Naive B cell (primary cell): ENCODE measurements around the gene YPEL2. TPM values are rescaled to one million over a fixed set of nuclear protein-coding genes. Genes with fewer than 3 reads are reported as not detected.
"Not testable (repeated sequence)": the region's sequence is repeated elsewhere in the genome, so short reads cannot be mapped to it uniquely, and the experiment has no call there.

ENCODE experiments used
- ATAC-seq, 2 donors: fragments of 150-1000 bp; cut with Tn5 transposase; 2 replicates each; pipeline ENCODE4 v1.10.0; 2021; ENCODE audit warnings: low read depth in 2 of 2, mild to moderate bottlenecking in 2 of 2, moderate library complexity in 2 of 2
- DNase-seq: peaks from one replicate; pipeline ENCODE4 v3.0.0; 2022
- H3K27ac Mint-ChIP-seq, 6 donors: one replicate each; pipeline ENCODE4 v1.8.0; 2020 to 2022; ENCODE audit warnings: mild to moderate bottlenecking in 6 of 6, mixed read lengths in 6 of 6, moderate library complexity in 5 of 6, inconsistent platforms in 2 of 6
- H3K27me3 Mint-ChIP-seq, 3 donors: one replicate each; pipeline ENCODE4 v1.8.0; 2021 to 2022; ENCODE audit warnings: mixed read lengths in 3 of 3, mild to moderate bottlenecking in 1 of 3
- H3K36me3 Mint-ChIP-seq, 2 donors: one replicate each; pipeline ENCODE4 v1.8.0; 2020 to 2022; ENCODE audit warnings: mixed read lengths in 2 of 2, inconsistent platforms in 1 of 2, mild to moderate bottlenecking in 1 of 2
- H3K4me1 Mint-ChIP-seq, 3 donors: one replicate each; pipeline ENCODE4 v1.8.0; 2020 to 2022; ENCODE audit warnings: mixed read lengths in 3 of 3, inconsistent platforms in 1 of 3, mild to moderate bottlenecking in 1 of 3, moderate library complexity in 1 of 3
- H3K4me3 Mint-ChIP-seq, 8 donors: one replicate each; pipeline ENCODE4 v1.8.0; 2020 to 2022; ENCODE audit warnings: mild to moderate bottlenecking in 8 of 8, mixed read lengths in 8 of 8, moderate library complexity in 8 of 8, inconsistent platforms in 2 of 8
- H3K9me3 Mint-ChIP-seq, 7 donors: one replicate each; pipeline ENCODE4 v1.8.0; 2020 to 2022; ENCODE audit warnings: mixed read lengths in 7 of 7, mild to moderate bottlenecking in 5 of 7, inconsistent platforms in 2 of 7, moderate library complexity in 1 of 7
- polyA plus RNA-seq, 6 donors: library from polyadenylated mRNA; unstranded; fragments of 300-500 nt; fragmentation: Illumina TruSeq; gene quantifications; one replicate each; pipeline ENCODE4 v1.2.3, GENCODE V29; 2021; ENCODE audit warnings: low read depth in 6 of 6

The YPEL2 gene
- polyA plus RNA-seq, 6 donors from 2014 or later: 18.8 to 42.5 (median 32.3) TPM

DNA sequence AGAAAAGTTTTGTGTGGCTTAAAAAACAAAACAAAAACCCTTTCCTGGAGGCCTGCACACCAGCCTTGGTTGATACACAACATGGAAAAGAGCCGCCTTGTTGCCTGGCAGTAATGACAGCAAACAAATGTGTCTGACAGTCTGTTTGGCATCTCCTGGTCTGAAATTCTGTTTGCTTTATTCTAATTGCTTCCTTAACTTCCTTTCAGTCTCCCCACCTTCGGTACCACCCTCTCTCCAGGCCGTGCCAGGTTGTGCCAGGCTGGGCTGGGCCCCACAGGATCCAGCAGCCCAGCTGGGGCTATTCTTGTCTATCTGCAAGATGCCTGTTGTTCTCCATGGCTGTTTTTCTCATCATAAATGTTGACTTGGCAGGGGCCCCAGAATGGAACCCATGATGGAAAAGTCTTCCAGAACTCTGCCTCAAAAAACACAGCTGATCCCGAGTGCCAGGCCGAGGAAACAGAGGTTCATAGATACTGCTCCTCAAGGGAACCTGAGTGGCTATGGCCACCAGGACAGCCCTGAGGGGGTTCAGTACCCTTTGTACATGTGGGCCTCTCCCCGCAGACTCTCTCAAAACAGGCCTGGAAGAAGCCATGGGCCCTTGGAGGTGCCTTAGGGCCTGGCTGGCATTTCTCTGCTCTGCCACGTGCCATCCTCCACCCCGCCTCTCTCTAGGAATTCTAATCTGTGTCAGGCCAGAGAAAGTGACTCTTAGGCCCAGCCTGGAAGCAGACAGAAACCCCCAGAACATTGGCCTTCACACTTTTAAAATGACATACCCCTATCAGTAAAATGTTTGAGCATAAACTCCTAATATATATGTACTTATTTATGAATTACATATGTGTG lies 50.5 kb downstream of the YPEL2 start:
- peak overlapping the region in 1 of 6 donors; percentile 67 for H3K27ac Mint-ChIP-seq

DNA sequence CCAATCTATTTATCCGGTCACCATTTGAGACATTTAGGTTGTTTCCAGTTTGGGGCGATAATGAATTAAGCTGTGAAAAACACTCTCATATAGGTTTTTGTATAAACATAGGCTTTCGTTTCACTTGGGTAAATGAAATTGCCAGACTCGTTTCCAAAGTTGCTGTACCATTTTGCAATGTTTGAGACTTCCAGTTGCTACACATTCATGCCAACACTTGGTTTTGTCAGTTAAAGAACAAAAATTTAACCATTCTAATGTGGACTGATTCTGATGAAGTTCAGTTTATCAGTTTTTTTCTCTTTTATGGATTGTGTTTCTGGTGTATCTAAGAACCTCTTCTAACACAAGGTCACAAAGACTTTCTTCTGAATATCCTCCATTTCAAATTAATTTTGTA lies 52.4 kb downstream of the YPEL2 start:
- no peak for ATAC-seq
- DNase-seq: no peak
- Mint-ChIP-seq H3K4me3 (no peak overlapping the region), H3K4me1 (peaks cover 22 to 47% (median 27%) of the 10 kb centered on the region in 3 donors), H3K27ac (no peak overlapping the region), H3K9me3 (no peaks in the 10 kb centered on the region), H3K36me3 (peaks cover 0 to 11% of the 10 kb centered on the region in 2 donors), H3K27me3 (no peaks in the 10 kb centered on the region)

More for the DNA sequence above, 50.5 kb downstream of the YPEL2 start:
- DNase-seq: no peak
- no peak for ATAC-seq
- Mint-ChIP-seq H3K27me3 (no peaks in the 10 kb centered on the region), H3K4me3 (no peak overlapping the region), H3K4me1 (peaks cover 27 to 47% (median 34%) of the 10 kb centered on the region in 3 donors), H3K36me3 (no peaks in the 10 kb centered on the region), H3K9me3 (no peaks in the 10 kb centered on the region)

- Mint-ChIP-seq H3K27me3 (no peaks in the 10 kb centered on the region), H3K36me3 (peaks cover 0 to 17% of the 10 kb centered on the region in 2 donors)
These were observed 56.1 kb downstream of the YPEL2 start for GRCh38 chr17:59387351-59388068.

GRCh38 chr17:59388069-59388556 lies 56.7 kb downstream of the YPEL2 start:
- Mint-ChIP-seq H3K36me3 (peaks cover 0 to 17% of the 10 kb centered on the region in 2 donors), H3K27me3 (no peaks in the 10 kb centered on the region), H3K4me1 (peaks cover 9 to 22% (median 17%) of the 10 kb centered on the region in 3 donors), H3K27ac (peak overlapping the region in 3 of 6 donors; percentile 47 to 56 (median 47)), H3K4me3 (no peak overlapping the region), H3K9me3 (no peaks in the 10 kb centered on the region)
- DNase-seq (no peak), ATAC-seq (no peak)

More at GRCh38 chr17:59387351-59388068, 56.1 kb downstream of the YPEL2 start:
- ATAC-seq (no peak), DNase-seq (no peak)
- Mint-ChIP-seq H3K4me3 (no peak overlapping the region), H3K27ac (peak overlapping the region in 2 of 6 donors; percentile 47 to 65), H3K4me1 (peaks cover 9 to 22% (median 17%) of the 10 kb centered on the region in 3 donors), H3K9me3 (no peaks in the 10 kb centered on the region)

DNA sequence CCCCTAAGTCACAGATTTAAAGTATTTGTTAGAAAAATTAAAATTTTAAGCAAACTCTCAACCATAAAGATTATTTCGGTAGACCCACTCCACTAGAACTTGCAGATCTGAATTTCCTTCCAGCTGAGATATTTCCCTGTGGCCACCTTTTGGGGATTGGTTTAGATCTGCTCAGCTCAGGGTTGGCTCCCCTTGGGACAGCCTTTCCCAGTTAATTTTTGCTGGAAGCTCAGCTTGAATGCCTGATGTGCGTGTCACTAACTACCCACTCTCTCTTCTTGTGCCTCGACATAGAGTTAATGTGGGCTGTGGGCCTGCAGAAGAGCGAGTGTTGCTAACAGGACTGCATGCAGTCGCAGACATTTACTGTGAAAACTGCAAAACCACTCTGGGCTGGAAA lies 57.6 kb downstream of the YPEL2 start:
- no peak for ATAC-seq
- H3K4me3 Mint-ChIP-seq: no peak overlapping the region
- H3K4me1 Mint-ChIP-seq: peaks cover 9 to 22% (median 17%) of the 10 kb centered on the region in 3 donors
- H3K27me3 Mint-ChIP-seq: no peaks in the 10 kb centered on the region
- H3K36me3 Mint-ChIP-seq: peaks cover 0 to 17% of the 10 kb centered on the region in 2 donors
- no peak for DNase-seq
- no peaks in the 10 kb centered on the region for H3K9me3 Mint-ChIP-seq
- no peak overlapping the region for H3K27ac Mint-ChIP-seq

GRCh38 chr17:59391021-59391420 lies 59.6 kb downstream of the YPEL2 start:
- DNase-seq (no peak), ATAC-seq (no peak)
- Mint-ChIP-seq H3K4me3 (no peak overlapping the region), H3K4me1 (peaks cover 8 to 20% (median 11%) of the 10 kb centered on the region in 3 donors), H3K27me3 (no peaks in the 10 kb centered on the region), H3K9me3 (no peaks in the 10 kb centered on the region), H3K27ac (no peak overlapping the region), H3K36me3 (peaks cover 1 to 17% of the 10 kb centered on the region in 2 donors)

DNA sequence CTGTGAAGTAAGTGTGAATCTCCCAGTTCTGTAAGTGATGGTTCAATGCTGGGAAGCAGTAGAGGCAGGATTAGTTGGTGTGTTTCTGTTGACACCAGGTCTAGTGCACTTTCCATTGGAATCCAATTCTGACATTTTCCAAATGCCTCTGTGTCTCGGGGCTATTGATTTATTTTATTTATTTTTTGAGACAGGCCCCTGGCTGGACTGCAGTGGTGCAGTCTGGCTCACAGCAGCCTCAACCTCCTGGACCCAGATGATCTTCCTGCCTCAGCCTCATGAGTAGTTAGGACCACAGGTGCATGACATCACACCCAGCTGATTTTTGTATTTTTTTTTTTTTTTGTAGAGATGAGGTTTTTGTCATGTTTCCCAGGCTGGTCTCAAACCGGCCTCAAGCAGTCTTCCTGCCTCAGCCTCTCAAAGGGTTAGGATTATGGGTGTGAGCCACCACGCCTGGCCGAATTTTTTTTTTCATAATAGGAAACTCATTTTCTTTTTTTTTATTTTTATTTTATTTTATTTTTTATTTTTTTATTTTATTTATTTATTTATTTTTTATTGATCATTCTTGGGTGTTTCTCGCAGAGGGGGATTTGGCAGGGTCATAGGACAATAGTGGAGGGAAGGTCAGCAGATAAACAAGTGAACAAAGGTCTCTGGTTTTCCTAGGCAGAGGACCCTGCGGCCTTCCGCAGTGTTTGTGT lies 61.7 kb downstream of the YPEL2 start:
- Mint-ChIP-seq H3K4me3 (no peak overlapping the region), H3K9me3 (no peaks in the 10 kb centered on the region), H3K36me3 (peaks cover 15 to 20% of the 10 kb centered on the region in 2 donors), H3K27me3 (no peaks in the 10 kb centered on the region), H3K27ac (peak overlapping the region in 1 of 6 donors; percentile 74), H3K4me1 (peaks cover 0 to 6% (median 3%) of the 10 kb centered on the region in 3 donors)
- ATAC-seq: no peak
- no peak for DNase-seq

- not testable (repeated sequence) for ATAC-seq, H3K4me1 Mint-ChIP-seq, H3K4me3 Mint-ChIP-seq, DNase-seq, H3K9me3 Mint-ChIP-seq, H3K27me3 Mint-ChIP-seq, H3K27ac Mint-ChIP-seq
- H3K36me3 Mint-ChIP-seq: peaks cover 15 to 20% of the 10 kb centered on the region in 2 donors
These were observed 62.4 kb downstream of the YPEL2 start for GRCh38 chr17:59393742-59394410.

- H3K36me3 Mint-ChIP-seq: peaks cover 15 to 20% of the 10 kb centered on the region in 2 donors
- H3K27ac Mint-ChIP-seq: peak overlapping the region in 2 of 6 donors; percentile 34 to 60
- peaks cover 0 to 3% (median 0%) of the 10 kb centered on the region in 3 donors for H3K4me1 Mint-ChIP-seq
- no peaks in the 10 kb centered on the region for H3K9me3 Mint-ChIP-seq
- H3K4me3 Mint-ChIP-seq: no peak overlapping the region
- ATAC-seq (peak in 1 of 2 donors; percentile 41), DNase-seq (no peak)
- H3K27me3 Mint-ChIP-seq: no peaks in the 10 kb centered on the region
These were observed 64.8 kb downstream of the YPEL2 start for GRCh38 chr17:59396134-59396826.

DNA sequence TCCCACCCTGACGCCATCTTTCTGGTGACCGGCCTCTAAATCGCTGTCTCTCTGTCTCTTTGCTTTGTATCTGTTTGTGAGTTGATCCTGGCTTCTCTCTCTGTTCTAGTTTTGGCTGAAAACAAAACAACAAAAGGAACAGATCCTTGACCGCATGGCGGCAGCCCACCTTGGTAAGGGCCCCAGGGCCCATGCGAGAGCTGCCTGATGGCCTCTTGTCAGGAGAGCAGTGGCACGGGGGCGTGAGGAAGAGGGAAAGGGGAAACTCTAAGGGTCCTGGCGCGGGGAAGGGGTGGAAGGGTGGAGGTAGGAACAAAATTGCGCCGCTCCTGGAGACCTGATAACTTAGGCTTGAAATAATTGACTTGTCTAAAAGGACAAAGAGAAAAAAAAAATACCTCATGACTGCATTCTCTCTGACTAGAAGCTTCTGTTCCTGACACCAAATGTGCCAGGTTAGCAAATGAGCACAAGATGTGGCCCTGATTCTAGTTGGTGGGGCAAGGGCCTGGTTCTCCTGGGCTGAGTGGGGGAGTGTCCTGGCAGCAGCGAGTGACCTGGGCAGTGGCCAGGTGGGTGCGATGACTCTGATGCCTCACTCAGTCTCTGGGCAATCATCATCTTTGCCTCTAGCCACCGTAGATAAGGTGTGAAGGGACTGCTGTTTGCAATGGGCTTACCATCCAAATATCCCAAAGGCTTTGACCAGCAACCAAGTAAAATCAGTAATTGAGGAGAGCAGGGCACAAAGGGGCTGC lies 66.0 kb downstream of the YPEL2 start:
- no peak for ATAC-seq
- Mint-ChIP-seq H3K4me3 (peak overlapping the region in 1 of 8 donors; percentile 63), H3K36me3 (peaks cover 15 to 18% of the 10 kb centered on the region in 2 donors), H3K27ac (peak overlapping the region in 3 of 6 donors; percentile 8 to 76 (median 36)), H3K27me3 (no peaks in the 10 kb centered on the region), H3K9me3 (no peaks in the 10 kb centered on the region), H3K4me1 (peaks cover 0 to 3% (median 0%) of the 10 kb centered on the region in 3 donors)
- no peak for DNase-seq

- Mint-ChIP-seq H3K9me3 (no peaks in the 10 kb centered on the region), H3K4me3 (no peak overlapping the region), H3K27me3 (no peaks in the 10 kb centered on the region), H3K4me1 (peaks cover 0 to 3% (median 0%) of the 10 kb centered on the region in 3 donors), H3K27ac (no peak overlapping the region), H3K36me3 (peaks cover 21 to 23% of the 10 kb centered on the region in 2 donors)
- DNase-seq (no peak), ATAC-seq (no peak)
These were observed 68.5 kb downstream of the YPEL2 start for GRCh38 chr17:59399914-59400313.

DNA sequence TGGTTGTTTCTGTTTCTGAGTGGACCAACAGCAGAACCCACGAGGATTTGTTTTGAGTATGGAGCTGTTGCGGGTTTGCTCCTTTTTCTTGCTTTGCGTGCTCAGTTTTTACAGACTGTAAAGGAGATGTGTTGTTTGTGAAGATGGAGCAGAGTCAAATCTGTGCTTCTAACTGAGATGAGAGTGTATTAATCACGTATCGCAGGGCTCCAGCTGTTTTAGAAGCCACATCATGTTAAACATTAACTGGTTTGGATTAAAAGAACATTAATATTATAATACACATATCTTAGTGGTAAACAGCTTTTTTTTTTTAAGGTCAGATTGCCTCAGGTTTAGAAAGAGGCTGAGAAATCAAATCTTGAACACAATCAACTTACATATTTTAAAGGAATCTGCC lies 69.4 kb downstream of the YPEL2 start:
- H3K9me3 Mint-ChIP-seq: no peaks in the 10 kb centered on the region
- H3K36me3 Mint-ChIP-seq: peaks cover 21 to 23% of the 10 kb centered on the region in 2 donors
- no peaks in the 10 kb centered on the region for H3K4me1 Mint-ChIP-seq
- H3K27ac Mint-ChIP-seq: peak overlapping the region in 1 of 6 donors; percentile 62
- no peak for ATAC-seq
- H3K27me3 Mint-ChIP-seq: no peaks in the 10 kb centered on the region
- DNase-seq: no peak
- H3K4me3 Mint-ChIP-seq: no peak overlapping the region
